ENCODE measurements around the gene NRCAM.

NRCAM gene

DNA sequence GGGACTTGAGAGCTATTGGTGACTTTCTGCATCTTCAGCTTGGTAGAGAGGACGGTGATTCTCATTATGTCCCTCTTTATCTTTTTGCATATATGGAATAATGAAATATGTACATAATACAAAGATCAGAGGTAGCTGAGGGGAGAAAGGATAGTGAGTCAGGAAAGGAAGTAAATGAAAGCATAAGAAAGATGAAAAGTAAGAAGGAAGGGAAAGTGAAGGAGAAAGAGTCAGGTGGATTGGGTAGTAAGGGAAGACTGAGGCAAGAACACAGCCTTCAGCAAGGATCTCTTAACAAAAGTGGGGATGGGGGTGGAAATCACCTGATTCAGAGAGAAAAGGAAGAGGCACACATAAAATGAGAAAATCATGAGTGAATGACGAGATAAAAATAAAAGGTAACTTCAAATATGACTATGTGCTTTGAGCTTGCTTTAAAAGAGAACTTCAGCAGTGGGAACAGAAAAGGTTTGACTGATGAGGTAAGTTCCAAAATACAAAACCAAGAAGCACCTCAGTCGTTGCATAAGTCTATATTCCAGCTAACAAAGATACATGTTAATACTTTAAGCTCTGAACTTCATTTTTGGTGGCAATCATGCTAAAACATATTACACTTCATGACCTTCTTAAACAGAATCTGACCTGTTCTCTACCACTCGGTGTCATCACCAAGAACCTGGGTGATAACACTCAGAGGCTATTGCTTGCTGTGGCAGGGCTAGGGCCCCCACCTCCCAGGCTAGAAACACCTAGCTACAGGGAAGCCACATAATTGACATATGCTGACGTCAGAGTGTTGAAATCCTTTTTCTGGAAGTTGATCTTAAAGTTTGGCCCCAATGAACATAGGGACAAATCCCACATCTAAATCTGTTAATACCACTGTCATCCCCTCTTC lies 32.9 kb downstream of the NRCAM start:
- no peak for DNase-seq

DNA sequence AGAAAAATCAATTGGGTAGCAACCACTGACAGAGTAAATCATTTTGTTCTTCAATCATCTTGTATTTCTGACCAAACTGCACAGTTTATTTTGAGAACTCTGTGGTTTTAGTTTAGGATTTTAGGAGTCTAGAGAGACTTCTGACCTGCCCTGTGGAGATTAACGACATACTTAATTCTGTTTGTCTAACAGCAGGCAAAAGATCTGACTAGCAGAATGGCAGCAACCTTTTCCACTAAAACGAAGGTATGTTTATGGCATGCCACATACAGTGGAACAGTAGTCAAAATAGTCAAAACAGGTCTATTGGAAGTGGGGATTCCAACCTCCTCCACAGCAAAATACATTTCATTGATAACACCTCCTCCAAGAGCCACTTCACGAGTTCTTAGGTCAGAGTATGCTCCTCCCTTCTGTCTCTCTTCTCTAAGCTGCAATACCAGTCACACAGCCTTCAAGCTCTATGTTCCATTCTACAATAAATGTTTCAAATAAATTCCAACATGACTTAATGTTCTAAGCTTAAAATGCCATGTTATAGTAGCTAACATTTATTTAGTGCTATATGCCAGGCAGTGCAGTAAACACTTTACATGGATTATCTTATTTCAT lies 34.4 kb downstream of the NRCAM start:
- no peak for DNase-seq

DNA sequence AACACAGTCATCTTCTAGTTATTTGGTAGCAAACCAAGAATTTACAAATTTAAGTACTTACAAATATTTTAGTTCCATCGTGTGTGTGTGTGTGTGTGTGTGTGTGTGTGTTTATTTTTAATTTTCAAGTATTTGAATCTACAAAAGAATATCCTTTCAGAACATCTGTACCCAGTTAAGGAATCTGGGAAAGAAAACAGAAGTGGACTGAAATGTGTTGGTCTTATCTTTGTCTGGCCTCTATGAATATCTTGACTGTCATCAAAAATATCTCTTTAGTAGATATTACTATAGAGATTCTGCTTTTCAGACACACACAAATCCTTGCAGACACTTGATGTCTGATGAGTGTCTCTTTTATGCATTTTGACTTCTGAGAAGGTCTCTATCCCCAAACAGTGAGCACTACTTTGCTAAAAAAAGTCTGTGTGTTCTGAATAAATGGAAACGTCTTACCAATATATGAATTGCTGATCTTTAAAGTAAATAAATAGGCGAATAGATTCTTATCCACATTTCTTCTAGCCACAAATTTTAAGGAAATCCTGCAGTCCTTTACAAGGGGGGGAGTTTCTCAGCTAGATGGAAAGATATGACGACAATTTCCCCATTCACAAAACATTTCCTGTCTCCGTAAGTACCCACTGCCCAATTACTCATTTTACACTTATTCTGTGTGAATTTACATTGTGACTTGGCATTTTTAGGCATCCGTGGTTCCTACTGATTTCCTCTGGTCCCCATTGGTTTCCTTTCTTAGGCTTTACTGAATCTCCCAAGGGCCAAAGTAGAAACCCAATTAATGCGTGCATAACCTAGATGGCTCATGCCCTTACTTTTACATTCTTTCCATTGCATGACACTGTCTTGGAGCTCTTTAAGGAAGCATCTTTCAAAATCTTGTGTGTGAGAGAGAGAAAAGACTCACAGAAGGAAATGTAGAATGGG lies 36.0 kb downstream of the NRCAM start:
- DNase-seq, result no peak

DNA sequence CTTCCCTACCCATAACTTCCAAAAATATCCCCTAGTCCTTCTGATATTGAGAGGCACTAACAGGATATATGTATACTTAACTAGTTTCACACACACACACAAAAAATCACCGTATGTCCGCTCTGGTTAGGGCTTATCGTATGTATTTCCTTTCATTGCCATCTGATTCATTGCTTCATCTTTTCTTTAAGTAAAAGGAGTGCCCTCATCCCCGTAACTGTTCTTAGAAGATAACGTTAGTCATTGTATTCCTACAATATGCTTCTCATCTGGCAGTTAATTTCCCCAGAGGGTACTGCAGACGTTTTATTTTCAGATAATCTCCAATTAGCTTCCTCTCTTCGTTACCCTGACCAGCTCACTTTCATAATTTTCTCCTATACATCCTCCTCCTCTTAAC lies 37.3 kb downstream of the NRCAM start:
- no peak for DNase-seq

DNA sequence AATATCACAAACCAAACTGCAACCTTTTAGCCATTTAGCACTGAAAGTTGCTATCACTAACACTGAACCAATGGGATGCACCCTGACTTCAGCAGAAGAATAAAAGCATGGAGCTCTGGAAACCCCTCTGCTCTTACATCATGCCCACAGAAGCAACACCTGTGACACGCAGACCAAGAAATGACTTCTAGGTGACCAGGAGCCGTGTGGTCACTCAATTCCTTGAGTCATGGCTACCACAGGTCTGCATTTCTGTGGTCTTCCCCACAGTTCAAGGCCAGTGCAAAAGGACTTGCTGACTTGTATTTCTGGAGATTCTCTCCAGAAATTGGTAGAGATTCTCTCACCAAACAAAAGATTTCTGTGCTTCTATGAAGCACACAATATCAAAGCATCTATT lies 38.3 kb downstream of the NRCAM start:
- no peak for DNase-seq

GRCh38 chr7:108417144-108417543 lies 39.1 kb downstream of the NRCAM start:
- no peak for DNase-seq

DNA sequence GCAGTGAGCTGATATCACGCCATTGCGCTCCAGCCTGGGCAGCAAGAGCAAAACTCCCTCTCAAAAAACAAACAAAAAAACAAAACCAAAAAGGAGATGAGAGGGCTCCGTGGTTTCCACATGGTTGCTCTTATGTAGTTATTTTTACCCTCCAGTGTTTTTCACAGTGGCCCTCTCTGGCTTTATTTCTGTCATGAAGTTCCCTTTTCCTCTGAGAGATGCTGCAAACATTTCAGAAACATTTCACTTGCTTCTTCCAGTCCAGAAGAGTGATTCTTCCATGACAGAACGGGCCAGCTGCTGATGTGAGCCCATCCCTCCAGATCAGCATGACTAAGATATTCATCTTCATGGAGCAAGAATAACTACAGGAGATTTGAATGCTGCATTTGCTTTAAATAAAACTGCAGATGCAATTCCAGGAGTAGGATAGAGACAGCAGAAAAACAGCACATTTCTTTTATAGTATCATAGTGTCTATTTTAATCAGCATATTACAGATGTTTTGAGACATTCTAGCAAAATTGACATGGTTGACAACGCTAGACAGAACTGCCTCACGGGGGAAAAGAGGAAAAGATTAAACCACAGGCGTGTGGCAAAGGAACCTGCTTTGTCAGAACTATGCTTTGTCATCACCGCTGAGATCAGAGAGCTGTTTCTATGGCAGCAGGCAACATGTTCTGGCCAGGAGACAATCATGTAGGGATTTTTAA lies 40.3 kb downstream of the NRCAM start:
- no peak for DNase-seq

DNA sequence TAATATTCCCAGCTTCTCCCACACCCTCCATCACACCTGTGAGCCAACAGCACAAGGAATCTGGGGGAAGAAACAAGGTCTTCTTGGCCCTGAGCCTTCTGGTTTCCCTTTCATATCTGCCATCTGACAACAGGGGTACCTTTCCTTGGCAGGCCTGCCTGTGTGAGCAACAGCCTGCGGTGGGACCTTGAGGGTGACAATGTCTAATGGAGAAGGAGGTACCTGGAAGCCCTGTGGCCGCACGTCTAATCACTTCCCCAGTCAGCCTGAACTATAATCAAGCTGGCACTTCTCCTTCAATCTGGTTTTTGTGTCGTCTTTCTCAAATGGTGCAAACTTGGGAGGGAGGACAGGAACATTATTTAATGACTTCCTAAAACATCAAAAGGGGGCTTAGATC lies 41.2 kb downstream of the NRCAM start:
- DNase-seq, result no peak

DNA sequence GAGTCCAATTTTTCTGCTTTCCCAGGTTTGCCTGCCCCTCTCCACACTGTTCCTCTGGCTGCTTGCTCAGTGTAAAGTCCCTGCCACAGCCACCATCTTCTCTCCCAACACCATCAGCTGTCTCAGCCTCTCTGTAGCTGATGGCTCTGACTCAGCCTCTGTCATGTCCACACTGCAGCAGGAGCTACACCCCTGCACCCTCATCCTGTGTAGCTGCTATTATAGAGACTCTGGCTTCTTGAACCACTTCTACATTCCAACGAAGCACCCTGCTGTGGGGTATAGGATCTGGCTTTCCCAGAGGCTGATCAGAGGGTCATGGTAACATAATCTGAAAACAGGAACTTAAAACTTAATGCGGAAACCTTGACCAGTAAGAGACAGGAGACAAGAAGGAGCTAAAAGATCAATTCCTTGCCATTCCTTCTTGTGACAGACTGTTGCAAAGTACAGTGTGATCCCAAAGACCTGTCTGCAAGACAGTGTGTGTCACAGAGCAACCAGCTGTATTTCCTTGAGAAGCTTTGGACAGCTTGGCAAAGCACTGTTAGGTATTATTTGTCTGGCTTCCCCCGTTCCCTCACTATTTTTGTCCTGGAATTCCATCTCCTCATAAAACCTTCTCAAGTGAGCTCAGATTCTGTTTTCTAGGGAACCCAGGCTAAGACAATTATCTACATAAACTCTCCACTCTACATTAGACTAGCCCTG lies 42.3 kb downstream of the NRCAM start:
- no peak for DNase-seq

- DNase-seq, result no peak
Observed at GRCh38 chr7:108413337-108413736, 42.9 kb downstream of the NRCAM start.

GRCh38 chr7:108409146-108409545 lies 47.1 kb downstream of the NRCAM start:
- no peak for DNase-seq

DNA sequence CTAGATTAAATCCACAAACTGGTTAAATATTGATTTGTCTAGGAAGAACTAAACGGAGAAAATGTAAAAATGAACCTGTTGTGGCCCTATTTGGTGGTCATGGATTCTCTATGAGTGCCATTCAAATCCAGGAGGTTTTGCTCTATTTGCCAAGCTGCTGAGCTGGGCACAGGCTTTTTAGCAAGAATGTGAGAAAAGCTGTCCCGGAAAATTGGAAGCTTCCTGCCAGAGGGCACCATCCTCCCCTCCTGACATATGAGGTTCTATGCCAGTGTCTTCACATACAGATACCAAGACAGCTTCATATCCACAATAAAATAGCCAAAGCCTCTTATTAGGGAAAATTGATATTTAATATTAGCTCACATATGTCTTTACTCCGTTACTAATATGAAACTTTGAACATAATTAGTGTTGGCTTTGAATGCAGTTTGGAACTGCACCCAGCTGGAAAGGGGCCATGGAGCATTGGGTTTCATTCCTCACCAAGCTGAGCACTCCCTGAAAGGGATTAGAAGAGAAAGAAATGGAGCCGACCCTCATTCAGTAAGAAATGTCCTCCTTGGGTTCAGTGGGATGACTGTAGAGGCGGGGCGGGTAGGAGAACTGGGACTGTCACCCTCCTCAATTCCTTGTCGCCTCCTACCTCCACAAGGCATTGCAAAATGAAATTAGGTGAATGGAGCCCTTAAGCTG lies 47.8 kb downstream of the NRCAM start:
- DNase-seq, result no peak

- no peak for DNase-seq
Observed at GRCh38 chr7:108407676-108408075, 48.6 kb downstream of the NRCAM start.

GRCh38 chr7:108406222-108406890 lies 49.9 kb downstream of the NRCAM start:
- DNase-seq, result no peak

GRCh38 chr7:108404509-108405420 lies 51.5 kb downstream of the NRCAM start:
- DNase-seq, result no peak

DNA sequence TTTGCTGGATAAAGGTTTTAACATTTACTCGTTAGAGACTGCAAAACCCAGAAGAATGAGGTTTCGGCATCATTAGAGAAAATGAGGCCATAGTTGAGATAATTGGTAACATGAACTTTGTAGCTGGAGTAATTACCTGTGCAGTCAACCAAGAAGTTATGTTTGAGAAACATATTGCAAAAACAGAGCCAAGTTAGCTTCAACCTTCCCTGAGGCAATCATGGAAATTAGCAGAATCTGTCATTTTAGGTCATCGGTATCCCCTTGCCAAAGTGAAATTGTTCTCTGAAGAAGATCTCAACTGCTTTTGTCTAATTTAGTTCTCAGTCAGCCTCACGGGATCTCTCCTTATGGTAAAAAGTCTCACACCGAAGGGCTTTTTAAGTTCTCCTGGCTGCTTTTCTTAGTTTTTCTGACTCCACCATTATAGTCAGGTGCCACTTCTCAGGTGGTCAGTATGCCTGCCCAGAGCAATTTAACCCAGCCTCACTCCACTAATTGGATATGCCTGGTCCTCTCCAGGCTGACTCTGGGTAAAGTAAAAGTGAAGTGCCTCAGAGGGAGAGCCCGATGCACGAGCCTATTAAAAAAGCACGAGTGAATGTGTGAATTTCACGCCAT lies 52.5 kb downstream of the NRCAM start:
- no peak for DNase-seq

GRCh38 chr7:108402865-108403264 lies 53.4 kb downstream of the NRCAM start:
- DNase-seq, result no peak

DNA sequence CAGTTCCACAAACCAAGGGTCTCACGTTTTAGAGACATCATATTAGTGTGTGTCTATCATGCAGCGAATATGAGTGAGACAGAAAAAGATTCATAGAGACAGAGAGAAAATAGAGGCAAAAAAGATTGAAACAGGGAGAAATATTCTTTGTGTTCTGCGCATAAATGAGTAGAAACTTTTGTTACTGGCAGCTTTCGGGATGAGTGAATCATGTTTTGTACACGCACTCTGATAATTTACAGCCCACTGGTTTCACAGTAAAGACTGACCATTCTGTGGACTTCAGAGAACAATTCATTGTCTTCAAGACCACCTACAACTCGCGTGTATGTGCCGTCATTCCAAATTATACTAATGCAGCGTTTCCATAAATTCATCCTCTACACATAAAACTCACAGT lies 60.2 kb downstream of the NRCAM start:
- DNase-seq, result no peak

GRCh38 chr7:108395426-108395825 lies 60.8 kb downstream of the NRCAM start:
- no peak for DNase-seq

Data from amniotic stem cell (primary cell).